Measurements from ENCODE around the gene AACS. TPM values are rescaled to one million over a fixed set of nuclear protein-coding genes. Genes with fewer than 3 reads are reported as not detected.

AACS gene
- total RNA-seq, 1 experiment from 2014 or later = 54.0 TPM

DNA sequence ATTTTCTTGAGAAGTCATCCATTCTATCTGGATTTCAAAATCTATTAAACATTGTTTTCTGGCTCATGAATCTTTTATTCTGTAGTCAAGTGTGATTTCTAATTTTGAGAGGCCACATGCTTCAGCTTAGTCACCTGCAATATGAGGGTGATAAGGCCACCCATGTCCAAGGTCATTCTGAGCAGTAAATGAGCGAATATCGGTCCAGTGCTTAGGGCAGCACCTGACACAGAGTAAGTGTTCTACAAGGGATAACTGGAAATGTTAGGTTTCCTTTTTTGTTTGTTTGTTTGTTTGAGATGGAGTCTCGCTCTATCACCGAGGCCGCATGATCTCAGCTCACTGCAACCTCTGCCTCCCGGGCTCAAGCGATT is 34.2 kb downstream of the AACS start (continued):
- TF ChIP-seq, protein P1, sequence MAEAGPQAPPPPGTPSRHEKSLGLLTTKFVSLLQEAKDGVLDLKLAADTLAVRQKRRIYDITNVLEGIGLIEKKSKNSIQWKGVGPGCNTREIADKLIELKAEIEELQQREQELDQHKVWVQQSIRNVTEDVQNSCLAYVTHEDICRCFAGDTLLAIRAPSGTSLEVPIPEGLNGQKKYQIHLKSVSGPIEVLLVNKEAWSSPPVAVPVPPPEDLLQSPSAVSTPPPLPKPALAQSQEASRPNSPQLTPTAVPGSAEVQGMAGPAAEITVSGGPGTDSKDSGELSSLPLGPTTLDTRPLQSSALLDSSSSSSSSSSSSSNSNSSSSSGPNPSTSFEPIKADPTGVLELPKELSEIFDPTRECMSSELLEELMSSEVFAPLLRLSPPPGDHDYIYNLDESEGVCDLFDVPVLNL (CRISPR knock-in tag; IDR thresholded peaks at IDR 0.05; ENCODE audit: borderline replicate concordance, low read depth) = no peak
- TF ChIP-seq TP53 (CRISPR knock-in tag; IDR thresholded peaks at IDR 0.05) (no peak), GABPB1 (CRISPR knock-in tag; IDR thresholded peaks at IDR 0.05) (no peak)
- TF ChIP-seq, protein P2, sequence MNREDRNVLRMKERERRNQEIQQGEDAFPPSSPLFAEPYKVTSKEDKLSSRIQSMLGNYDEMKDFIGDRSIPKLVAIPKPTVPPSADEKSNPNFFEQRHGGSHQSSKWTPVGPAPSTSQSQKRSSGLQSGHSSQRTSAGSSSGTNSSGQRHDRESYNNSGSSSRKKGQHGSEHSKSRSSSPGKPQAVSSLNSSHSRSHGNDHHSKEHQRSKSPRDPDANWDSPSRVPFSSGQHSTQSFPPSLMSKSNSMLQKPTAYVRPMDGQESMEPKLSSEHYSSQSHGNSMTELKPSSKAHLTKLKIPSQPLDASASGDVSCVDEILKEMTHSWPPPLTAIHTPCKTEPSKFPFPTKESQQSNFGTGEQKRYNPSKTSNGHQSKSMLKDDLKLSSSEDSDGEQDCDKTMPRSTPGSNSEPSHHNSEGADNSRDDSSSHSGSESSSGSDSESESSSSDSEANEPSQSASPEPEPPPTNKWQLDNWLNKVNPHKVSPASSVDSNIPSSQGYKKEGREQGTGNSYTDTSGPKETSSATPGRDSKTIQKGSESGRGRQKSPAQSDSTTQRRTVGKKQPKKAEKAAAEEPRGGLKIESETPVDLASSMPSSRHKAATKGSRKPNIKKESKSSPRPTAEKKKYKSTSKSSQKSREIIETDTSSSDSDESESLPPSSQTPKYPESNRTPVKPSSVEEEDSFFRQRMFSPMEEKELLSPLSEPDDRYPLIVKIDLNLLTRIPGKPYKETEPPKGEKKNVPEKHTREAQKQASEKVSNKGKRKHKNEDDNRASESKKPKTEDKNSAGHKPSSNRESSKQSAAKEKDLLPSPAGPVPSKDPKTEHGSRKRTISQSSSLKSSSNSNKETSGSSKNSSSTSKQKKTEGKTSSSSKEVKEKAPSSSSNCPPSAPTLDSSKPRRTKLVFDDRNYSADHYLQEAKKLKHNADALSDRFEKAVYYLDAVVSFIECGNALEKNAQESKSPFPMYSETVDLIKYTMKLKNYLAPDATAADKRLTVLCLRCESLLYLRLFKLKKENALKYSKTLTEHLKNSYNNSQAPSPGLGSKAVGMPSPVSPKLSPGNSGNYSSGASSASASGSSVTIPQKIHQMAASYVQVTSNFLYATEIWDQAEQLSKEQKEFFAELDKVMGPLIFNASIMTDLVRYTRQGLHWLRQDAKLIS (CRISPR knock-in tag; IDR thresholded peaks at IDR 0.05; ENCODE audit: borderline replicate concordance) = no peak

DNA sequence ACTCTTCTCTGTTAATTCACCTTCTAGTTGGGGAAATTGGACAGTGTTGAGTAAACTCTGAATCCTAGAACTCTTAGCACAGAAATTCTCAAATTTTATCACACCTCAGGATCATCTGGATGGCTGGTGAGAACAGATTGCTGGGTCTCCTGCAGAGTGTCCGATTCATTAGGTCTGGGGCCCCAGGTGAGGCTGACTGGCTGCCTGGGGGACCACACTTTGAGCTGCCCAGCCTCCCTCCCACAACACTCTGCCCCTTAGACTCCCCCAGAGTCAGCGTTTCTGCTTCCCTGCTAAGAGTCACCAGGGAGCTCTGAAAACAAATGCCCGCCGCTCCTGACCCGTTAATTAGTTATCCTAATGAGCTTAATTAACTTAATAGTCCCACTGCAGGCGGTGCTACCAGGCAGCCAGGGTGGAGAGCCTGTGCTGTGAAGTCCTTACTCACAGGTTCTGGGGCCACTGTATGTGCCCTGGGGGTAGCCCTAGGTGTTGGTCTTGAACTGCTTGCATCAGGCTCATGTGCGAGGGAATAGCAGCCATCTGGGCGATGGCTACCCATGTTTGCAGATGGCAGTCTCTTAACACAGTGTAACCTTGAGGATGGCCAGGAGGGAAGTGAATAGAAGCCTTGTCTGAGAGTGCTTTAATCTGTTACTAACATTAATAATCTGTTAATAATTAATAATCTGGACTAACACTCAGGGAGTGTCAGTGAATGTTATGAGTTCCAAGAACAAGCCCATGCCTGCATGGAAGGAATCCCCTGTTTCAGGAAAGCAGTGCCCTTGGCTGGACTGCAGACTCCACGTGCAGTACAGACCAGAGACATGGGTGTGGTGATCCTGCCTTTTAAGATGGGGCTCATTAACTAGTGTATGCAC is 35.6 kb downstream of the AACS start:
- CTCF ChIA-PET = no interaction called here
- Mint-ChIP-seq H3K4me1 (peaks cover 5% of the 10 kb centered on the region; the same call in 1 of the 2 replicates), H3K27me3 (ENCODE audit: low read depth) (no peaks in the 10 kb centered on the region; the same call in 1 of the 2 replicates), H3K36me3 (peaks cover 24% of the 10 kb centered on the region), H3K4me3 (no peak overlapping the region), H3K27ac (peak overlapping the region; percentile 87; the same call in 1 of the 2 replicates), H3K9me3 (no peaks in the 10 kb centered on the region)
- POLR2A ChIA-PET = no interaction called here
- ATAC-seq (no peak), DNase-seq (ENCODE audit: low spot score) (no peak)
- no peak for TF ChIP-seq NR1H2 (CRISPR knock-in tag; IDR thresholded peaks at IDR 0.05)
- TF ChIP-seq, protein P3, sequence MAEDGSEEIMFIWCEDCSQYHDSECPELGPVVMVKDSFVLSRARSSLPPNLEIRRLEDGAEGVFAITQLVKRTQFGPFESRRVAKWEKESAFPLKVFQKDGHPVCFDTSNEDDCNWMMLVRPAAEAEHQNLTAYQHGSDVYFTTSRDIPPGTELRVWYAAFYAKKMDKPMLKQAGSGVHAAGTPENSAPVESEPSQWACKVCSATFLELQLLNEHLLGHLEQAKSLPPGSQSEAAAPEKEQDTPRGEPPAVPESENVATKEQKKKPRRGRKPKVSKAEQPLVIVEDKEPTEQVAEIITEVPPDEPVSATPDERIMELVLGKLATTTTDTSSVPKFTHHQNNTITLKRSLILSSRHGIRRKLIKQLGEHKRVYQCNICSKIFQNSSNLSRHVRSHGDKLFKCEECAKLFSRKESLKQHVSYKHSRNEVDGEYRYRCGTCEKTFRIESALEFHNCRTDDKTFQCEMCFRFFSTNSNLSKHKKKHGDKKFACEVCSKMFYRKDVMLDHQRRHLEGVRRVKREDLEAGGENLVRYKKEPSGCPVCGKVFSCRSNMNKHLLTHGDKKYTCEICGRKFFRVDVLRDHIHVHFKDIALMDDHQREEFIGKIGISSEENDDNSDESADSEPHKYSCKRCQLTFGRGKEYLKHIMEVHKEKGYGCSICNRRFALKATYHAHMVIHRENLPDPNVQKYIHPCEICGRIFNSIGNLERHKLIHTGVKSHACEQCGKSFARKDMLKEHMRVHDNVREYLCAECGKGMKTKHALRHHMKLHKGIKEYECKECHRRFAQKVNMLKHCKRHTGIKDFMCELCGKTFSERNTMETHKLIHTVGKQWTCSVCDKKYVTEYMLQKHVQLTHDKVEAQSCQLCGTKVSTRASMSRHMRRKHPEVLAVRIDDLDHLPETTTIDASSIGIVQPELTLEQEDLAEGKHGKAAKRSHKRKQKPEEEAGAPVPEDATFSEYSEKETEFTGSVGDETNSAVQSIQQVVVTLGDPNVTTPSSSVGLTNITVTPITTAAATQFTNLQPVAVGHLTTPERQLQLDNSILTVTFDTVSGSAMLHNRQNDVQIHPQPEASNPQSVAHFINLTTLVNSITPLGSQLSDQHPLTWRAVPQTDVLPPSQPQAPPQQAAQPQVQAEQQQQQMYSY (CRISPR knock-in tag; IDR thresholded peaks at IDR 0.05) = no peak
- no peak for TF ChIP-seq FOXK1 (CRISPR knock-in tag; IDR thresholded peaks at IDR 0.05)
- TF ChIP-seq GABPB1 (CRISPR knock-in tag; IDR thresholded peaks at IDR 0.05) = peak; percentile 47; the same call in 1 of the 2 replicates
- no peak for TF ChIP-seq FOXJ3 (CRISPR knock-in tag; IDR thresholded peaks at IDR 0.05; ENCODE audit: borderline replicate concordance)

DNA sequence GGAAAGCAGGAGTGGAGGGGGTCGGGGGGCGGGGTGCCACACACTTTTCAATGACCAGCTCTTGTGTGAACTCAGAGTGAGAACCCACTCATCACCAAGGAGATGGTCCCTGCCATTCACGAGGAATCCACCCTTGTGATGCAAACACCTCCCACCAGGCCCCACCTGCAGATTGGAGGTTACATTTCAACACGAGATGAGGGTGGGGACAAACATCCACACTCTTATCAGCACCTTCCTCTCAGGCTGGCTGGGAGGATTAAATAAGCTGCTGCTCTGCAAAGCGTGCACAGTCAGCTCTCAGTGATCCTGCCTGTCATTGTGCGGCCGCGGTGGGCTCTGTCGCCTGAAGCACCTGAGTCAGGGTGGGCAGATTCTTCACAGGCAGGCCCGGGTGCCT is 39.7 kb downstream of the AACS start:
- ChIA-PET CTCF (interaction anchor here (1.0 kb wide), 1 partner anchor 41 kb away, joined by 4 read pairs; no protein-coding TSS in a partner anchor), POLR2A (no interaction called here)
- Mint-ChIP-seq H3K27ac (no peak overlapping the region), H3K36me3 (peaks cover 49% of the 10 kb centered on the region), H3K27me3 (ENCODE audit: low read depth) (no peaks in the 10 kb centered on the region), H3K4me1 (peaks cover 7% of the 10 kb centered on the region), H3K4me3 (no peak overlapping the region), H3K9me3 (no peaks in the 10 kb centered on the region)
- no peak for DNase-seq (ENCODE audit: low spot score)
- no peak for ATAC-seq
- TF ChIP-seq, protein P4, sequence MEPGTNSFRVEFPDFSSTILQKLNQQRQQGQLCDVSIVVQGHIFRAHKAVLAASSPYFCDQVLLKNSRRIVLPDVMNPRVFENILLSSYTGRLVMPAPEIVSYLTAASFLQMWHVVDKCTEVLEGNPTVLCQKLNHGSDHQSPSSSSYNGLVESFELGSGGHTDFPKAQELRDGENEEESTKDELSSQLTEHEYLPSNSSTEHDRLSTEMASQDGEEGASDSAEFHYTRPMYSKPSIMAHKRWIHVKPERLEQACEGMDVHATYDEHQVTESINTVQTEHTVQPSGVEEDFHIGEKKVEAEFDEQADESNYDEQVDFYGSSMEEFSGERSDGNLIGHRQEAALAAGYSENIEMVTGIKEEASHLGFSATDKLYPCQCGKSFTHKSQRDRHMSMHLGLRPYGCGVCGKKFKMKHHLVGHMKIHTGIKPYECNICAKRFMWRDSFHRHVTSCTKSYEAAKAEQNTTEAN (CRISPR knock-in tag; IDR thresholded peaks at IDR 0.05) = no peak
- TF ChIP-seq, protein P2 (CRISPR knock-in tag; IDR thresholded peaks at IDR 0.05; ENCODE audit: borderline replicate concordance) = no peak
- TF ChIP-seq NR1H2 (CRISPR knock-in tag; IDR thresholded peaks at IDR 0.05) (no peak), NFE2L1 (CRISPR knock-in tag; IDR thresholded peaks at IDR 0.05) (no peak)
- TF ChIP-seq, protein P5, sequence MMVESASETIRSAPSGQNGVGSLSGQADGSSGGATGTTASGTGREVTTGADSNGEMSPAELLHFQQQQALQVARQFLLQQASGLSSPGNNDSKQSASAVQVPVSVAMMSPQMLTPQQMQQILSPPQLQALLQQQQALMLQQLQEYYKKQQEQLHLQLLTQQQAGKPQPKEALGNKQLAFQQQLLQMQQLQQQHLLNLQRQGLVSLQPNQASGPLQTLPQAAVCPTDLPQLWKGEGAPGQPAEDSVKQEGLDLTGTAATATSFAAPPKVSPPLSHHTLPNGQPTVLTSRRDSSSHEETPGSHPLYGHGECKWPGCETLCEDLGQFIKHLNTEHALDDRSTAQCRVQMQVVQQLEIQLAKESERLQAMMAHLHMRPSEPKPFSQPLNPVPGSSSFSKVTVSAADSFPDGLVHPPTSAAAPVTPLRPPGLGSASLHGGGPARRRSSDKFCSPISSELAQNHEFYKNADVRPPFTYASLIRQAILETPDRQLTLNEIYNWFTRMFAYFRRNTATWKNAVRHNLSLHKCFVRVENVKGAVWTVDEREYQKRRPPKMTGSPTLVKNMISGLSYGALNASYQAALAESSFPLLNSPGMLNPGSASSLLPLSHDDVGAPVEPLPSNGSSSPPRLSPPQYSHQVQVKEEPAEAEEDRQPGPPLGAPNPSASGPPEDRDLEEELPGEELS (CRISPR knock-in tag; IDR thresholded peaks at IDR 0.05) = no peak
- TF ChIP-seq, protein P6, sequence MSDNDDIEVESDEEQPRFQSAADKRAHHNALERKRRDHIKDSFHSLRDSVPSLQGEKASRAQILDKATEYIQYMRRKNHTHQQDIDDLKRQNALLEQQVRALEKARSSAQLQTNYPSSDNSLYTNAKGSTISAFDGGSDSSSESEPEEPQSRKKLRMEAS (CRISPR knock-in tag; IDR thresholded peaks at IDR 0.05) = no peak

All from WTC11 (cell line).